Nephron (organoid): ENCODE data around the gene MPC1.

Experiments used
- H3K27ac Mint-ChIP-seq, 3 experiments: 2 replicates each; pipeline ENCODE4 v1.8.0; 2020; ENCODE audit warnings: mixed read lengths in 3 of 3, mild to moderate bottlenecking in 2 of 3, moderate library complexity in 1 of 3
- H3K27me3 Mint-ChIP-seq: 2 replicates; pipeline ENCODE4 v1.8.0; 2021; ENCODE audit warnings: low read depth, mild to moderate bottlenecking, moderate library complexity, mixed read lengths
- H3K36me3 Mint-ChIP-seq: 2 replicates; pipeline ENCODE4 v1.8.0; 2020; ENCODE audit warnings: low read depth, mixed read lengths
- H3K4me1 Mint-ChIP-seq: 2 replicates; pipeline ENCODE4 v1.8.0; 2020; ENCODE audit warnings: mixed read lengths
- H3K4me3 Mint-ChIP-seq, 3 experiments: 2 replicates each; pipeline ENCODE4 v1.8.0; 2020; ENCODE audit warnings: mild to moderate bottlenecking in 3 of 3, mixed read lengths in 3 of 3, moderate library complexity in 2 of 3
- H3K9me3 Mint-ChIP-seq: 2 replicates; pipeline ENCODE4 v1.8.0; 2020; ENCODE audit warnings: mixed read lengths
- CTCF ChIP-seq, 3 experiments: fragments of 200-600 bp; sonication (generic); IDR thresholded peaks; one replicate each; pipeline ENCODE4 v1.5.0; 2021; ENCODE audit warnings: antibody characterized with exemption in 3 of 3; ENCODE audit not compliant: unreplicated experiment in 3 of 3

Gene MPC1

GRCh38 chr6:166381381-166381732 lies 1.4 kb downstream of the MPC1 start:
- no peaks in the 10 kb centered on the region for H3K9me3 Mint-ChIP-seq
- peak overlapping the region; percentile 20 to 82 (median 76) for H3K27ac Mint-ChIP-seq
- no peaks in the 10 kb centered on the region for H3K27me3 Mint-ChIP-seq
- no peak for TF ChIP-seq CTCF (IDR thresholded peaks at IDR 0.05; ENCODE audit: unreplicated experiment in 3 of 3)
- peak overlapping the region; percentile 92 to 97 (median 94) for H3K4me3 Mint-ChIP-seq
- no peaks in the 10 kb centered on the region for H3K36me3 Mint-ChIP-seq
- H3K4me1 Mint-ChIP-seq, result peaks cover 10% of the 10 kb centered on the region

- Mint-ChIP-seq H3K27me3 (no peaks in the 10 kb centered on the region), H3K4me3 (peak overlapping the region in 2 of 3 experiments; percentile 15 to 60), H3K9me3 (no peaks in the 10 kb centered on the region), H3K4me1 (peaks cover 10% of the 10 kb centered on the region), H3K36me3 (no peaks in the 10 kb centered on the region), H3K27ac (no peak overlapping the region)
- TF ChIP-seq CTCF (IDR thresholded peaks at IDR 0.05; ENCODE audit: unreplicated experiment in 3 of 3), result no peak
These were observed 2.9 kb downstream of the MPC1 start for GRCh38 chr6:166379800-166380199.

- Mint-ChIP-seq H3K27me3 (no peaks in the 10 kb centered on the region), H3K27ac (no peak overlapping the region), H3K9me3 (no peaks in the 10 kb centered on the region), H3K4me3 (no peak overlapping the region), H3K36me3 (no peaks in the 10 kb centered on the region), H3K4me1 (peaks cover 10% of the 10 kb centered on the region)
- no peak for TF ChIP-seq CTCF (IDR thresholded peaks at IDR 0.05; ENCODE audit: unreplicated experiment in 3 of 3)
These were observed 3.6 kb downstream of the MPC1 start for GRCh38 chr6:166379103-166379586.

GRCh38 chr6:166377721-166378120 lies 5.0 kb downstream of the MPC1 start:
- H3K27ac Mint-ChIP-seq, result no peak overlapping the region
- no peak overlapping the region for H3K4me3 Mint-ChIP-seq
- peaks cover 10% of the 10 kb centered on the region for H3K4me1 Mint-ChIP-seq
- H3K27me3 Mint-ChIP-seq, result no peaks in the 10 kb centered on the region
- no peaks in the 10 kb centered on the region for H3K9me3 Mint-ChIP-seq
- TF ChIP-seq CTCF (IDR thresholded peaks at IDR 0.05; ENCODE audit: unreplicated experiment in 3 of 3), result no peak
- no peaks in the 10 kb centered on the region for H3K36me3 Mint-ChIP-seq

- no peak for TF ChIP-seq CTCF (IDR thresholded peaks at IDR 0.05; ENCODE audit: unreplicated experiment in 3 of 3)
- no peaks in the 10 kb centered on the region for H3K36me3 Mint-ChIP-seq
- H3K9me3 Mint-ChIP-seq, result no peaks in the 10 kb centered on the region
- peaks cover 4% of the 10 kb centered on the region for H3K4me1 Mint-ChIP-seq
- H3K27ac Mint-ChIP-seq, result no peak overlapping the region
- no peak overlapping the region for H3K4me3 Mint-ChIP-seq
- H3K27me3 Mint-ChIP-seq, result no peaks in the 10 kb centered on the region
These were observed 7.7 kb downstream of the MPC1 start for GRCh38 chr6:166375013-166375412.

- H3K4me3 Mint-ChIP-seq, result no peak overlapping the region
- no peaks in the 10 kb centered on the region for H3K9me3 Mint-ChIP-seq
- H3K4me1 Mint-ChIP-seq, result peaks cover 11% of the 10 kb centered on the region
- H3K36me3 Mint-ChIP-seq, result no peaks in the 10 kb centered on the region
- H3K27ac Mint-ChIP-seq, result no peak overlapping the region
- H3K27me3 Mint-ChIP-seq, result no peaks in the 10 kb centered on the region
- TF ChIP-seq CTCF (IDR thresholded peaks at IDR 0.05; ENCODE audit: unreplicated experiment in 3 of 3), result no peak
These were observed 12.3 kb downstream of the MPC1 start for GRCh38 chr6:166370489-166370888.
